GM12878 (cell line): ENCODE results near the gene FUT3. TPM values are rescaled to one million over a fixed set of nuclear protein-coding genes. Genes with fewer than 3 reads are reported as not detected.

Source experiments
- ATAC-seq: fragments of 200-7000 bp; cut with Tn5 transposase; 3 replicates; pipeline ENCODE4 v1.9.1; 2020; ENCODE audit warnings: mild to moderate bottlenecking, moderate library complexity
- BruUV-seq: library from RNA; stranded (reverse); fragments of 400-500 nt; replicated peaks from 2 replicates; lab custom pipeline; 2021; lab: Mats Ljungman, UMichigan
- CTCF ChIA-PET: fragments of 300-600 bp; sonication (Branson Sonifier 250); formaldehyde crosslinking; extraction: SDS; loops from one replicate; lab custom pipeline; 2021; ENCODE audit warnings: inconsistent platforms; lab: Yijun Ruan, JAX
- POLR2A ChIA-PET: fragments of 350-600 bp; formaldehyde crosslinking; extraction: SDS; loops from one replicate; lab custom pipeline; 2021; ENCODE audit warnings: inconsistent platforms; lab: Charles Lee
- RAD21 ChIA-PET: fragments of 300-600 bp; sonication (Branson Sonifier 250); formaldehyde crosslinking; loops from one replicate; lab custom pipeline; 2023; ENCODE audit warnings: antibody characterized with exemption; ENCODE audit not compliant: unreplicated experiment; lab: Charles Lee
- SMC1A ChIA-PET: fragments of 300-600 bp; sonication (Branson Sonifier 250); formaldehyde crosslinking; loops from one replicate; lab custom pipeline; 2023; ENCODE audit not compliant: unreplicated experiment, uncharacterized antibody; lab: Charles Lee
- DNase-seq: peaks from one replicate; pipeline ENCODE4 v3.0.0-alpha.2; 2011; ENCODE audit warnings: low read depth, low spot score
- FAIRE-seq: peaks from 3 replicates; lab custom pipeline; 2011; peaks lifted over from hg19 to GRCh38; lab: Jason Lieb, UNC
- H2AFZ ChIP-seq: 2 replicates; pipeline ENCODE4 v1.6.0; 2011; ENCODE audit warnings: low read depth, low read length, control low read depth; ENCODE audit not compliant: control insufficient read depth
- H3K27ac ChIP-seq: 2 replicates; pipeline ENCODE4 v1.5.1; 2011; ENCODE audit warnings: control low read depth; ENCODE audit not compliant: control insufficient read depth, insufficient read depth
- H3K27me3 ChIP-seq, 2 experiments: replicated peaks in 1 of 2; 2 replicates each; pipeline versions ENCODE4 v1.6.0 to v1.6.1; 2011; ENCODE audit warnings: low read length in 1 of 2; ENCODE audit not compliant: control insufficient read depth in 2 of 2, insufficient read depth in 2 of 2
- H3K36me3 ChIP-seq, 2 experiments: 2 replicates each; pipeline ENCODE4 v1.5.1; 2011; ENCODE audit warnings: low read length in 1 of 2; ENCODE audit not compliant: control insufficient read depth in 2 of 2, insufficient read depth in 2 of 2
- H3K4me1 ChIP-seq: 2 replicates; pipeline ENCODE4 v1.6.1; 2011; ENCODE audit warnings: mild to moderate bottlenecking, low read length, moderate library complexity, mixed read lengths; ENCODE audit not compliant: control insufficient read depth, insufficient read depth
- H3K4me2 ChIP-seq: 2 replicates; pipeline ENCODE4 v1.6.0; 2011; ENCODE audit warnings: control low read depth; ENCODE audit not compliant: control insufficient read depth, insufficient read depth
- H3K4me3 ChIP-seq: fragments of 200-600 bp; sonication (generic); 2 replicates; pipeline ENCODE4 v1.5.1; 2016
- H3K79me2 ChIP-seq: 2 replicates; pipeline ENCODE4 v1.6.0; 2011; ENCODE audit warnings: low read length; ENCODE audit not compliant: control insufficient read depth, insufficient read depth
- H3K9ac ChIP-seq: 2 replicates; pipeline ENCODE4 v1.8.0; 2011; ENCODE audit warnings: low read length, control low read depth, mixed read lengths; ENCODE audit not compliant: control insufficient read depth, insufficient read depth
- H3K9me3 ChIP-seq: replicated peaks from 3 replicates; pipeline ENCODE4 v1.5.1; 2011; ENCODE audit warnings: mild to moderate bottlenecking, low read length; ENCODE audit not compliant: control insufficient read depth, insufficient read depth
- H4K20me1 ChIP-seq: 2 replicates; pipeline ENCODE4 v1.6.0; 2011; ENCODE audit not compliant: control insufficient read depth, insufficient read depth
- ASH2L ChIP-seq: fragments of 300-600, 200-600 bp; sonication (generic); IDR thresholded peaks from 2 replicates; pipeline ENCODE4 v1.6.1; 2017; ENCODE audit warnings: low read depth, mild to moderate bottlenecking, borderline replicate concordance
- CUX1 ChIP-seq: IDR thresholded peaks from 2 replicates; pipeline ENCODE4 v1.6.1; 2012; ENCODE audit warnings: improper control_type of control experiment, low read depth, low read length; ENCODE audit not compliant: insufficient replicate concordance
- DPF2 ChIP-seq: fragments of 450-650 bp; IDR thresholded peaks from 2 replicates; pipeline ENCODE4 v1.6.1; 2017; ENCODE audit warnings: mild to moderate bottlenecking
- HDAC6 ChIP-seq: fragments of 200-600 bp; sonication (generic); IDR thresholded peaks from one replicate; pipeline ENCODE4 v1.8.0; 2017; ENCODE audit warnings: antibody characterized with exemption; ENCODE audit not compliant: unreplicated experiment
- IRF4 ChIP-seq: IDR thresholded peaks from 2 replicates; pipeline ENCODE4 v1.6.1; 2011; ENCODE audit warnings: low read depth, low read length
- JUNB ChIP-seq: IDR thresholded peaks from 2 replicates; pipeline ENCODE4 v1.6.1; 2016; ENCODE audit warnings: antibody characterized with exemption, mild to moderate bottlenecking
- MTA3 ChIP-seq: IDR thresholded peaks from 2 replicates; pipeline ENCODE4 v1.6.1; 2012; ENCODE audit warnings: low read length, inconsistent platforms, borderline replicate concordance
- MXI1 ChIP-seq: fragments of 150-350 bp; IDR thresholded peaks from 2 replicates; pipeline ENCODE4 v1.6.1; 2011; ENCODE audit warnings: low read depth, mild to moderate bottlenecking, inconsistent platforms, low read length, improper control_type of control experiment
- NBN ChIP-seq: fragments of 450-650 bp; IDR thresholded peaks from 2 replicates; pipeline ENCODE4 v1.6.1; 2016
- NKRF ChIP-seq: fragments of 450-650 bp; conservative IDR thresholded peaks from 2 replicates; pipeline ENCODE4 v1.6.1; 2017; ENCODE audit warnings: mild to moderate bottlenecking, moderate library complexity
- NRF1 ChIP-seq: conservative IDR thresholded peaks from 2 replicates; pipeline ENCODE4 v1.6.1; 2011; ENCODE audit warnings: mild to moderate bottlenecking, low read depth, low read length, improper control_type of control experiment
- PAX5 ChIP-seq: IDR thresholded peaks from 2 replicates; pipeline ENCODE4 v1.6.1; 2011; ENCODE audit warnings: low read depth, low read length, borderline replicate concordance
- RBBP5 ChIP-seq: fragments of 200-600 bp; sonication (generic); conservative IDR thresholded peaks from 2 replicates; pipeline ENCODE4 v1.6.1; 2016
- SMC3 ChIP-seq: IDR thresholded peaks from 2 replicates; pipeline ENCODE4 v1.6.1; 2011; ENCODE audit warnings: low read length, improper control_type of control experiment, borderline replicate concordance
- TARDBP ChIP-seq: IDR thresholded peaks from 2 replicates; pipeline ENCODE4 v1.6.1; 2016; ENCODE audit warnings: borderline replicate concordance
- YY1 ChIP-seq: IDR thresholded peaks from 2 replicates; pipeline ENCODE4 v1.6.1; 2011; ENCODE audit warnings: low read depth, mild to moderate bottlenecking, low read length
- ZNF384 ChIP-seq: IDR thresholded peaks from 2 replicates; pipeline ENCODE4 v1.6.1; 2012; ENCODE audit warnings: low read depth, mild to moderate bottlenecking, low read length, improper control_type of control experiment, borderline replicate concordance
- WGBS: methylation state at CpG from one replicate; pipeline ENCODE4 v1.1.6; 2016; ENCODE audit warnings: low lambda C conversion rate; ENCODE audit not compliant: insufficient replicate concordance, insufficient coverage; ENCODE audit errors: missing lambda C conversion rate; 5-methylcytosine and 5-hydroxymethylcytosine counted together
- in situ Hi-C: fragments of 300-500 bp; cut with MboI; formaldehyde crosslinking; loops from 9 replicates; pipeline ENCODE4 v1.14.3; 2018; ENCODE audit warnings: mixed read lengths
- intact Hi-C: fragments of 100-400 bp; cut with micrococcal nuclease; formaldehyde crosslinking; loops from one replicate; pipeline ENCODE4 v1.14.2; 2022; ENCODE audit not compliant: unreplicated experiment
- polyA plus RNA-seq, 11 experiments: library from polyadenylated mRNA; depleted of rRNA in 4 of 11; unstranded in 6 of 11; stranded (reverse) in 5 of 11; fragments of >200 nt; fragmentation: Nextera tagmentation in 4 of 11; fragmentation: Illumina TruSeq in 1 of 11; extraction: Ambion mirVana in 4 of 11; extraction: Trizol in 1 of 11; gene quantifications; 1 replicate in 1 of 11; 2 replicates in 10 of 11; pipeline versions ENCODE4 v1.2.1 to v1.2.3, GENCODE V29; 2011 to 2016; ENCODE audit warnings: inconsistent platforms in 2 of 11, missing spikeins in 2 of 11, low read depth in 1 of 11
- total RNA-seq, 4 experiments: library from RNA; depleted of rRNA in 3 of 4; stranded (reverse); fragments of >200 nt in 3 of 4; fragmentation: Illumina TruSeq in 1 of 4; extraction: Trizol in 1 of 4; gene quantifications; 2 replicates each; pipeline versions ENCODE4 v1.2.1 to v1.2.3, GENCODE V29; 2013 to 2021

Gene FUT3
- total and polyA plus RNA-seq, 10 of the 15 experiments (the other 5 are each of a cell fraction or from before 2014, with no cell fraction given): 0.04 to 0.31 (median 0.07) TPM; not detected in 7

- RAD21 ChIA-PET: no interaction called here
- SMC1A ChIA-PET: no interaction called here
- DNase-seq: no peak
- Histone ChIP-seq H3K4me3 (no peak overlapping the region), H3K4me1 (no peaks in the 10 kb centered on the region), H4K20me1 (no peaks in the 10 kb centered on the region), H3K79me2 (no peaks in the 10 kb centered on the region), H3K9me3 (no peaks in the 10 kb centered on the region), H3K27me3 (no peaks in the 10 kb centered on the region), H3K27ac (no peak overlapping the region), H3K4me2 (no peak overlapping the region), H3K9ac (no peak overlapping the region), H2AFZ (no peak overlapping the region), H3K36me3 (no peaks in the 10 kb centered on the region)
- no peak for ATAC-seq
- in situ Hi-C loops (no loop called here), intact Hi-C loops (no loop called here)
- CTCF ChIA-PET: no interaction called here
- POLR2A ChIA-PET: interaction anchor here (0.5 kb wide), 1 partner anchor 148 kb away, joined by 4 read pairs; no protein-coding TSS in a partner anchor
- FAIRE-seq: no peak
- 61% methylated on average over 21 of the region's 21 CpGs for WGBS
- TF ChIP-seq ZNF384 (no peak), HDAC6 (no peak), MTA3 (no peak), NRF1 (no peak), TARDBP (no peak), RBBP5 (no peak), IRF4 (no peak), MXI1 (no peak), NKRF (no peak), JUNB (no peak), CUX1 (no peak), NBN (no peak), SMC3 (no peak), ASH2L (no peak), PAX5 (no peak), DPF2 (no peak), YY1 (no peak)
- BruUV-seq: no TSS peak
These were observed 7.8 kb downstream of the FUT3 start for GRCh38 chr19:5843295-5843927.
